C1 segment of cervical spinal cord (tissue), 14 donors: ENCODE results near the gene RELT.

Experiments used
- DNase-seq, 14 donors: peaks; one replicate each; lab custom pipeline; 2025; lab: John Stamatoyannopoulos, UW

Gene RELT

GRCh38 chr11:73375830-73376159 is 404 bp upstream of the RELT start:
- DNase-seq: no peak

- peak in 11 of 14 donors; percentile 11 to 81 (median 51) for DNase-seq
Observed at GRCh38 chr11:73376803-73377629, 817 bp downstream of the RELT start.

GRCh38 chr11:73379189-73379880 is 3.1 kb downstream of the RELT start:
- DNase-seq: peak in 1 of 14 donors; percentile 47

- no peak for DNase-seq
Observed at GRCh38 chr11:73380331-73380730, 4.1 kb downstream of the RELT start.

GRCh38 chr11:73380897-73381410 is 4.8 kb downstream of the RELT start:
- DNase-seq: no peak

- no peak for DNase-seq
Observed at GRCh38 chr11:73381589-73381988, 5.4 kb downstream of the RELT start.

- no peak for DNase-seq
Observed at GRCh38 chr11:73382183-73382582, 6.0 kb downstream of the RELT start.

GRCh38 chr11:73382747-73383146 is 6.5 kb downstream of the RELT start:
- no peak for DNase-seq

- DNase-seq: peak in 7 of 14 donors; percentile 22 to 55 (median 42)
Observed at GRCh38 chr11:73383249-73384124, 7.3 kb downstream of the RELT start.

- DNase-seq: no peak
Observed at GRCh38 chr11:73384125-73384441, 7.9 kb downstream of the RELT start.

GRCh38 chr11:73384531-73384871 is 8.3 kb downstream of the RELT start:
- no peak for DNase-seq

- DNase-seq: peak in 10 of 14 donors; percentile 21 to 74 (median 53)
Observed at GRCh38 chr11:73384872-73385689, 8.9 kb downstream of the RELT start.

- DNase-seq: no peak
Observed at GRCh38 chr11:73386016-73386415, 9.8 kb downstream of the RELT start.

GRCh38 chr11:73386546-73386945 is 10.3 kb downstream of the RELT start:
- no peak for DNase-seq

- peak in 2 of 14 donors; percentile 17 to 62 for DNase-seq
Observed at GRCh38 chr11:73387594-73388264, 11.5 kb downstream of the RELT start.

GRCh38 chr11:73388265-73389133 is 12.3 kb downstream of the RELT start:
- peak in 3 of 14 donors; percentile 21 to 39 (median 25) for DNase-seq

GRCh38 chr11:73389134-73389525 is 12.9 kb downstream of the RELT start:
- DNase-seq: no peak

- DNase-seq: no peak
Observed at GRCh38 chr11:73389916-73390315, 13.7 kb downstream of the RELT start.
